ENCODE results near the gene SALL3. TPM values are rescaled to one million over a fixed set of nuclear protein-coding genes. Genes with fewer than 3 reads are reported as not detected.
A peak's percentile ranks its signal among the peaks of the same experiment; 100 is the strongest.

Gene SALL3
- total and polyA plus RNA-seq, 2 of the 13 experiments (the other 11 are each of a cell fraction or from before 2014, with no cell fraction given) = not detected

- TF ChIP-seq, protein P1, sequence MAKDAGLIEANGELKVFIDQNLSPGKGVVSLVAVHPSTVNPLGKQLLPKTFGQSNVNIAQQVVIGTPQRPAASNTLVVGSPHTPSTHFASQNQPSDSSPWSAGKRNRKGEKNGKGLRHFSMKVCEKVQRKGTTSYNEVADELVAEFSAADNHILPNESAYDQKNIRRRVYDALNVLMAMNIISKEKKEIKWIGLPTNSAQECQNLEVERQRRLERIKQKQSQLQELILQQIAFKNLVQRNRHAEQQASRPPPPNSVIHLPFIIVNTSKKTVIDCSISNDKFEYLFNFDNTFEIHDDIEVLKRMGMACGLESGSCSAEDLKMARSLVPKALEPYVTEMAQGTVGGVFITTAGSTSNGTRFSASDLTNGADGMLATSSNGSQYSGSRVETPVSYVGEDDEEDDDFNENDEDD (CRISPR knock-in tag; IDR thresholded peaks at IDR 0.05; ENCODE audit: borderline replicate concordance) = peak; percentile 62; the same call in 1 of the 2 replicates
- TF ChIP-seq ZNF496 (CRISPR knock-in tag; IDR thresholded peaks at IDR 0.05; ENCODE audit: insufficient replicate concordance) = no peak
- no peak for TF ChIP-seq ZNF746 (CRISPR knock-in tag; IDR thresholded peaks at IDR 0.05)
- no peak for TF ChIP-seq ZBTB7A (CRISPR knock-in tag; IDR thresholded peaks at IDR 0.05)
- TF ChIP-seq FOXK2 (IDR thresholded peaks at IDR 0.05) = no peak
- peak; percentile 80 for TF ChIP-seq CTCF (CRISPR knock-in tag; IDR thresholded peaks at IDR 0.05)
- TF ChIP-seq ZNF672 (CRISPR knock-in tag; IDR thresholded peaks at IDR 0.05) = no peak
- TF ChIP-seq ZNF354B (CRISPR knock-in tag; IDR thresholded peaks at IDR 0.05) = no peak
- 0 out of 2 replicates have a peak, but pooled peaks have one; percentile 46 for TF ChIP-seq TFDP2 (CRISPR knock-in tag; IDR thresholded peaks at IDR 0.05)
- TF ChIP-seq ZNF766 (CRISPR knock-in tag; IDR thresholded peaks at IDR 0.05; ENCODE audit: borderline replicate concordance) = no peak
- TF ChIP-seq, protein P2, sequence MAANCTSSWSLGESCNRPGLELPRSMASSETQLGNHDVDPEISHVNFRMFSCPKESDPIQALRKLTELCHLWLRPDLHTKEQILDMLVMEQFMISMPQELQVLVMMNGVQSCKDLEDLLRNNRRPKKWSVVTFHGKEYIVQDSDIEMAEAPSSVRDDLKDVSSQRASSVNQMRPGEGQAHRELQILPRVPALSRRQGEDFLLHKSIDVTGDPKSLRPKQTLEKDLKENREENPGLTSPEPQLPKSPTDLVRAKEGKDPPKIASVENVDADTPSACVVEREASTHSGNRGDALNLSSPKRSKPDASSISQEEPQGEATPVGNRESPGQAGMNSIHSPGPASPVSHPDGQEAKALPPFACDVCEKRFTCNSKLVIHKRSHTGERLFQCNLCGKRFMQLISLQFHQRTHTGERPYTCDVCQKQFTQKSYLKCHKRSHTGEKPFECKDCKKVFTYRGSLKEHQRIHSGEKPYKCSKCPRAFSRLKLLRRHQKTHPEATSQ (CRISPR knock-in tag; IDR thresholded peaks at IDR 0.05; ENCODE audit: borderline replicate concordance) = no peak
- TF ChIP-seq, protein P3, sequence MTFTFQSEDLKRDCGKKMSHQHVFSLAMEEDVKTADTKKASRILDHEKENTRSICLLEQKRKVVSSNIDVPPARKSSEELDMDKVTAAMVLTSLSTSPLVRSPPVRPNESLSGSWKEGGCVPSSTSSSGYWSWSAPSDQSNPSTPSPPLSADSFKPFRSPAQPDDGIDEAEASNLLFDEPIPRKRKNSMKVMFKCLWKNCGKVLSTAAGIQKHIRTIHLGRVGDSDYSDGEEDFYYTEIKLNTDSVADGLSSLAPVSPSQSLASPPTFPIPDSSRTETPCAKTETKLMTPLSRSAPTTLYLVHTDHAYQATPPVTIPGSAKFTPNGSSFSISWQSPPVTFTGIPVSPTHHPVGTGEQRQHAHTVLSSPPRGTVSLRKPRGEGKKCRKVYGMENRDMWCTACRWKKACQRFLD (CRISPR knock-in tag; IDR thresholded peaks at IDR 0.05; ENCODE audit: borderline replicate concordance) = no peak
- peak; percentile 72 for TF ChIP-seq CEBPB (IDR thresholded peaks at IDR 0.05; ENCODE audit: borderline replicate concordance, low read depth, low read length)
- peak; percentile 40 for TF ChIP-seq ZNF687 (CRISPR knock-in tag; IDR thresholded peaks at IDR 0.05)
- TF ChIP-seq SCMH1 (CRISPR knock-in tag; IDR thresholded peaks at IDR 0.05; ENCODE audit: borderline replicate concordance) = no peak
Observed at GRCh38 chr18:78986018-78986481, 6.4 kb downstream of the SALL3 start (continued).
